Panc1 (cell line): Measurements from ENCODE around the gene AACS. TPM values are rescaled to one million over a fixed set of nuclear protein-coding genes. Genes with fewer than 3 reads are reported as not detected.

Experiments used
- ATAC-seq: fragments of 200-7000 bp; cut with Tn5 transposase; 2 replicates; pipeline ENCODE4 v1.9.1; 2020; ENCODE audit warnings: mild to moderate bottlenecking, moderate library complexity
- BruUV-seq: library from RNA; stranded (reverse); fragments of 400-500 nt; replicated peaks from 2 replicates; lab custom pipeline; 2021; lab: Mats Ljungman, UMichigan
- CTCF ChIA-PET: fragments of 300-600 bp; sonication (Branson Sonifier 250); formaldehyde crosslinking; loops from one replicate; lab custom pipeline; 2022; ENCODE audit warnings: antibody characterized with exemption; lab: Charles Lee
- POLR2A ChIA-PET: fragments of 300-600 bp; sonication (Branson Sonifier 250); formaldehyde crosslinking; loops from one replicate; lab custom pipeline; 2022; ENCODE audit warnings: antibody characterized with exemption; lab: Charles Lee
- DNase-seq: peaks from one replicate; pipeline ENCODE4 v3.0.0-alpha.2; 2010; ENCODE audit warnings: low read depth, low spot score
- H3K27ac ChIP-seq: 2 replicates; pipeline ENCODE4 v1.5.1; 2011; ENCODE audit warnings: mild to moderate bottlenecking, low read length, inconsistent platforms
- H3K27me3 ChIP-seq: fragments of 200-500 bp; sonication (Bioruptor generic); 2 replicates; pipeline ENCODE4 v1.6.0; 2014; ENCODE audit warnings: low read length, inconsistent platforms; ENCODE audit not compliant: control insufficient read depth, insufficient read depth
- H3K36me3 ChIP-seq: fragments of 200-500 bp; sonication (Bioruptor generic); 2 replicates; pipeline ENCODE4 v1.5.1; 2014; ENCODE audit warnings: inconsistent platforms, mild to moderate bottlenecking, low read length, moderate library complexity; ENCODE audit not compliant: control insufficient read depth, insufficient read depth
- H3K4me1 ChIP-seq: 2 replicates; pipeline ENCODE4 v1.5.1; 2011; ENCODE audit warnings: inconsistent platforms, mild to moderate bottlenecking, low read length, moderate library complexity; ENCODE audit not compliant: control insufficient read depth, insufficient read depth
- H3K4me3 ChIP-seq, 2 experiments: 2 replicates each; pipeline ENCODE4 v1.5.1; 2011 to 2012; ENCODE audit warnings: low read depth in 2 of 2, low read length in 2 of 2, mild to moderate bottlenecking in 2 of 2, inconsistent platforms in 1 of 2, moderate library complexity in 1 of 2
- H3K9me3 ChIP-seq: fragments of 200-500 bp; sonication (Bioruptor generic); 2 replicates; pipeline ENCODE4 v1.5.1; 2014; ENCODE audit warnings: low read depth, mild to moderate bottlenecking, inconsistent platforms, low read length, moderate library complexity; ENCODE audit not compliant: control insufficient read depth, insufficient read depth
- CTCF ChIP-seq: fragments of 450-650 bp; IDR thresholded peaks from 2 replicates; pipeline ENCODE4 v1.5.1; 2017; ENCODE audit warnings: mild to moderate bottlenecking
- POLR2AphosphoS5 ChIP-seq: IDR thresholded peaks from 2 replicates; pipeline ENCODE4 v1.6.1; 2012; ENCODE audit warnings: mild to moderate bottlenecking, low read depth, low read length, moderate library complexity
- REST ChIP-seq, 2 experiments: IDR thresholded peaks; 2 replicates each; pipeline ENCODE4 v1.6.1; 2011 to 2012; ENCODE audit warnings: low read depth in 2 of 2, control low read depth in 1 of 2, low read length in 1 of 2, mild to moderate bottlenecking in 1 of 2, moderate library complexity in 1 of 2; ENCODE audit not compliant: insufficient read depth in 1 of 2
- SIN3A ChIP-seq: IDR thresholded peaks from 2 replicates; pipeline ENCODE4 v1.6.1; 2012; ENCODE audit warnings: low read depth, mild to moderate bottlenecking, low read length, moderate library complexity, borderline replicate concordance; ENCODE audit not compliant: insufficient read depth
- TCF7L2 ChIP-seq: IDR thresholded peaks from 2 replicates; pipeline ENCODE4 v1.6.1; 2011; ENCODE audit warnings: mild to moderate bottlenecking, low read depth, low read length, inconsistent platforms
- in situ Hi-C: cut with HindIII; loops from 2 replicates; pipeline ENCODE4 v1.10.0; 2016; ENCODE audit warnings: low sequenced_read_pairs, low pct_unique_long_range_greater_than_20kb
- intact Hi-C: fragments of 100-400 bp; cut with micrococcal nuclease; formaldehyde crosslinking; loops from one replicate; pipeline ENCODE4 v1.10.0; 2022; ENCODE audit not compliant: unreplicated experiment
- total RNA-seq: library from RNA; stranded (reverse); gene quantifications from one replicate; pipeline ENCODE4 v1.2.1, GENCODE V29; 2021; ENCODE audit not compliant: unreplicated experiment

AACS gene
- total RNA-seq, 1 experiment from 2014 or later, result 34.7 TPM

- intact Hi-C loops, result no loop called here
- Histone ChIP-seq H3K4me3 (no peak overlapping the region), H3K9me3 (no peaks in the 10 kb centered on the region), H3K4me1 (no peaks in the 10 kb centered on the region), H3K27me3 (no peaks in the 10 kb centered on the region), H3K27ac (no peak overlapping the region), H3K36me3 (no peaks in the 10 kb centered on the region)
- ChIA-PET POLR2A (no interaction called here), CTCF (no interaction called here)
- ATAC-seq (peak; percentile 57), DNase-seq (no peak)
- TF ChIP-seq SIN3A (no peak), TCF7L2 (no peak), CTCF (no peak; the same call in 1 of the 2 replicates), REST (IDR thresholded peaks at IDR 0.05; ENCODE audit: insufficient read depth in 1 of 2, low read depth in 2 of 2, low read length in 1 of 2) (no peak), POLR2AphosphoS5 (no peak)
- no TSS peak for BruUV-seq
- in situ Hi-C loops, result no loop called here
These were observed 27.8 kb downstream of the AACS start for GRCh38 chr12:125092872-125093680.

- H3K4me3 ChIP-seq, result no peak overlapping the region
- no peaks in the 10 kb centered on the region for H3K36me3 ChIP-seq
- DNase-seq, result no peak
- intact Hi-C loops (no loop called here), in situ Hi-C loops (no loop called here)
- H3K9me3 ChIP-seq, result no peaks in the 10 kb centered on the region
- H3K27ac ChIP-seq, result no peak overlapping the region
- H3K27me3 ChIP-seq, result no peaks in the 10 kb centered on the region
- H3K4me1 ChIP-seq, result no peaks in the 10 kb centered on the region
- TF ChIP-seq SIN3A, result no peak
- ChIA-PET POLR2A (no interaction called here), CTCF (no interaction called here)
- ATAC-seq, result no peak
- BruUV-seq, result no TSS peak
These were observed 28.6 kb downstream of the AACS start for GRCh38 chr12:125093681-125094330.

GRCh38 chr12:125096894-125097293, 31.7 kb downstream of the AACS start:
- intact Hi-C loops (no loop called here), in situ Hi-C loops (no loop called here)

More at GRCh38 chr12:125096894-125097293, 31.7 kb downstream of the AACS start:
- ChIA-PET CTCF (no interaction called here), POLR2A (no interaction called here)
- H3K27me3 ChIP-seq, result no peaks in the 10 kb centered on the region
- H3K4me1 ChIP-seq, result no peaks in the 10 kb centered on the region
- TF ChIP-seq REST (IDR thresholded peaks at IDR 0.05; ENCODE audit: insufficient read depth in 1 of 2, low read depth in 2 of 2, low read length in 1 of 2) (no peak), POLR2AphosphoS5 (no peak), CTCF (no peak), SIN3A (no peak), TCF7L2 (no peak)
- ATAC-seq (no peak), DNase-seq (no peak)
- no peak overlapping the region for H3K27ac ChIP-seq
- no peaks in the 10 kb centered on the region for H3K9me3 ChIP-seq
- no peak overlapping the region for H3K4me3 ChIP-seq
- H3K36me3 ChIP-seq, result no peaks in the 10 kb centered on the region
- no TSS peak for BruUV-seq
